ENCODE data around the gene PRKG2. TPM values are rescaled to one million over a fixed set of nuclear protein-coding genes. Genes with fewer than 3 reads are reported as not detected.

The PRKG2 gene
- total RNA-seq, 4 donors from 2014 or later = 7.3 to 11.2 (median 8.8) TPM

- 52% methylated on average over 1 of the region's 1 CpG for WGBS
Measured at GRCh38 chr4:81257021-81257420, 42.0 kb upstream of the PRKG2 start.

GRCh38 chr4:81256059-81256970 is 41.3 kb upstream of the PRKG2 start:
- 78% methylated on average over 8 of the region's 8 CpGs for WGBS
- H3K36me3 ChIP-seq = no peaks in the 10 kb centered on the region
- no peak for TF ChIP-seq EP300 (IDR thresholded peaks at IDR 0.05)
- no peak for TF ChIP-seq POLR2A (IDR thresholded peaks at IDR 0.05; ENCODE audit: low read depth)
- no peak for TF ChIP-seq POLR2AphosphoS5 (IDR thresholded peaks at IDR 0.05)
- no peak for TF ChIP-seq CTCF (IDR thresholded peaks at IDR 0.05)
- H3K27me3 ChIP-seq = no peaks in the 10 kb centered on the region
- no peaks in the 10 kb centered on the region for H3K4me1 ChIP-seq
- no peak for DNase-seq (ENCODE audit: extremely low spot score)
- no peak overlapping the region for H3K27ac ChIP-seq (replicated peaks in 1 of 4)
- no peak overlapping the region for H3K4me3 ChIP-seq
- H3K9me3 ChIP-seq = no peaks in the 10 kb centered on the region
- intact Hi-C loops (cut with DNase I) = no loop called here

More at GRCh38 chr4:81257021-81257420, 42.0 kb upstream of the PRKG2 start:
- H3K4me1 ChIP-seq = no peaks in the 10 kb centered on the region
- intact Hi-C loops (cut with DNase I) = no loop called here
- H3K4me3 ChIP-seq = no peak overlapping the region
- TF ChIP-seq POLR2A (IDR thresholded peaks at IDR 0.05; ENCODE audit: low read depth) (no peak), CTCF (IDR thresholded peaks at IDR 0.05) (no peak), EP300 (IDR thresholded peaks at IDR 0.05) (no peak), POLR2AphosphoS5 (IDR thresholded peaks at IDR 0.05) (no peak)
- no peak overlapping the region for H3K27ac ChIP-seq (replicated peaks in 1 of 4)
- H3K27me3 ChIP-seq = no peaks in the 10 kb centered on the region
- H3K36me3 ChIP-seq = no peaks in the 10 kb centered on the region
- no peak for DNase-seq (ENCODE audit: extremely low spot score)
- H3K9me3 ChIP-seq = no peaks in the 10 kb centered on the region

- no peaks in the 10 kb centered on the region for H3K36me3 ChIP-seq
- intact Hi-C loops (cut with DNase I) = no loop called here
- no peak for TF ChIP-seq CTCF (IDR thresholded peaks at IDR 0.05)
- no peak for TF ChIP-seq POLR2A (IDR thresholded peaks at IDR 0.05; ENCODE audit: low read depth)
- no peak for TF ChIP-seq POLR2AphosphoS5 (IDR thresholded peaks at IDR 0.05)
- TF ChIP-seq EP300 (IDR thresholded peaks at IDR 0.05) = no peak
- no peak for DNase-seq (ENCODE audit: extremely low spot score)
- 94% methylated on average over 1 of the region's 1 CpG for WGBS
- no peak overlapping the region for H3K4me3 ChIP-seq
- H3K27ac ChIP-seq (replicated peaks in 1 of 4) = no peak overlapping the region
- H3K9me3 ChIP-seq = no peaks in the 10 kb centered on the region
- H3K27me3 ChIP-seq = no peaks in the 10 kb centered on the region
- no peaks in the 10 kb centered on the region for H3K4me1 ChIP-seq
Measured at GRCh38 chr4:81255524-81255923, 40.5 kb upstream of the PRKG2 start.

GRCh38 chr4:81250430-81250829 is 35.4 kb upstream of the PRKG2 start:
- DNase-seq (ENCODE audit: extremely low spot score) = no peak
- Histone ChIP-seq H3K36me3 (no peaks in the 10 kb centered on the region), H3K4me3 (no peak overlapping the region), H3K27ac (replicated peaks in 1 of 4) (no peak overlapping the region), H3K9me3 (no peaks in the 10 kb centered on the region), H3K27me3 (no peaks in the 10 kb centered on the region), H3K4me1 (no peaks in the 10 kb centered on the region)
- TF ChIP-seq CTCF (IDR thresholded peaks at IDR 0.05) (no peak), POLR2AphosphoS5 (IDR thresholded peaks at IDR 0.05) (no peak), POLR2A (IDR thresholded peaks at IDR 0.05; ENCODE audit: low read depth) (no peak), EP300 (IDR thresholded peaks at IDR 0.05) (no peak)
- intact Hi-C loops (cut with DNase I) = no loop called here
- 88% methylated on average over 1 of the region's 1 CpG for WGBS
